ENCODE results near the gene ISOC2.

Gene ISOC2

DNA sequence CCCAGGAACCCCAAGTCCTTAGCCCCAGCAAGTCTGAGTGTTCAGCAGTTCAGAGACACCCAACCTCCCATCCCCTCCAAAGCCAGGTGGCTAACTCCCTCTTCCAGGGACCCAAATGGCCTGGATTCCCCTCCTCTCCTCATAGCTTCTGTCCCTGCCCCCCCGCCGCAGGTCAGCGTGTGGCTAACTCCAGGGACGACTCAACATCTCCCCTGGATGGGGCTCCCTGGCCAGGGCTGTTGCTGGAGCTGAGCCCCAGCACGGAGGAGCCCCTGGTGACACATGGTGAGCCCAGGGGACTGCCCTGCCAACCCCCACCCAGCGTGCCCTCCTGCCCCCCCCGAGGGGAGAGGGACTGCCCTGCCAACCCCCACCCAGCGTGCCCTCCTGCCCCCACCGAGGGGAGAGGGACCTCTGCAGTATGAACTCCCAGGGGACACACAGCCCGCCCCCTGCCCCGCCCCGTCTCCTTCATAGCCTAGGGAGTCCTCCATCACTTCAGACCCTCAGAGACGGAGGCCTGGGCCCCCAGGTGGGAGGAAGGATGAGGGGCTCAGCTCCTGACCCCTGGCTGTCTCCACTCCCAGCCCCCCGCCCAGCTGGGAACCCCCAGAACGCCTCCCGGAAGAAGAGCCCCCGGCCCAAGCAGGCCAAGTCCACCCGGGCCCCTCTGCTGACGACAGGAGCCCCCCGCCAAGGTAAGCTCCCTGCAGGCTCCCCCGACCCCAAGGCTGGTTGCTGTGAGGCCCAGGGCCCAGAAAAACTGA, 28.5 kb upstream of the ISOC2 start:
- no peak for DNase-seq

DNA sequence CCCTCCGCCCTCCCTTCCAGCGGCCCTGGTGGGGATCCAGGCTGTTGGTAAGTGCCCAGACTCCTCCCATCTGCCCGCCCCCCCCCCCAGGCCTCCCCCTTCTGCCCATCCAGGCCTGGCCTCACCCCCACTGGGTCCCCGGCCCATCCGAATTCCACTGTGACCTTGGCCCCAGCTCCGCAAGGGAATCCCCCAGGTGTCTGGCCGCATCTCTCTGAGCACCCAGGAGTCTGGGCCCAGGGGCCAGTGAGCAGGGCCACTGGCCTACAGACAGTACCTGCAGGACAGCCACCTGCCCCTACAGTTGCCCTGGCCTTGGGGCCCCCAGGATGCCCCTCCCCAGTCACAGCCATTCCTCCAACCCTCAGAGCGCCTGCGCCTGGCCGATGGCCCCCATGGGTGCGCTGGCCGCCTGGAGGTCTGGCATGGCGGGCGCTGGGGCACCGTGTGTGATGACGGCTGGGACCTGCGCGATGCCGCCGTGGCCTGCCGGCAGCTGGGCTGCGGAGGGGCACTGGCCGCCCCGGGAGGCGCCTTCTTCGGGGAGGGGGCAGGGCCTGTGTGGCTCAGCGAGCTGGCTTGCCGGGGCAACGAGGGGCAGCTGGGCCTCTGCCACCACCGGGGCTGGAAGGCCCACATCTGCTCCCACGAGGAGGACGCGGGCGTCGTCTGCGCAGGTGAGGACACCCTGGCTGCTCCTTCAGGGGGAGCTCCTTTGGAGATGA, 27.7 kb upstream of the ISOC2 start:
- DNase-seq, result no peak

- DNase-seq, result no peak
These were observed 26.7 kb upstream of the ISOC2 start, which contains the start of gene SSC5D for GRCh38 chr19:55487924-55488687. SSC5D (plus strand) TSS chr19:55488436; CDS start chr19:55488590, 154 bp downstream.

GRCh38 chr19:55486971-55487923, 25.8 kb upstream of the ISOC2 start:
- peak; percentile 40 for DNase-seq

- DNase-seq, result no peak
These were observed 24.9 kb upstream of the ISOC2 start for GRCh38 chr19:55486043-55486970.

- no peak for DNase-seq
These were observed 24.1 kb upstream of the ISOC2 start for GRCh38 chr19:55485439-55486011.

DNA sequence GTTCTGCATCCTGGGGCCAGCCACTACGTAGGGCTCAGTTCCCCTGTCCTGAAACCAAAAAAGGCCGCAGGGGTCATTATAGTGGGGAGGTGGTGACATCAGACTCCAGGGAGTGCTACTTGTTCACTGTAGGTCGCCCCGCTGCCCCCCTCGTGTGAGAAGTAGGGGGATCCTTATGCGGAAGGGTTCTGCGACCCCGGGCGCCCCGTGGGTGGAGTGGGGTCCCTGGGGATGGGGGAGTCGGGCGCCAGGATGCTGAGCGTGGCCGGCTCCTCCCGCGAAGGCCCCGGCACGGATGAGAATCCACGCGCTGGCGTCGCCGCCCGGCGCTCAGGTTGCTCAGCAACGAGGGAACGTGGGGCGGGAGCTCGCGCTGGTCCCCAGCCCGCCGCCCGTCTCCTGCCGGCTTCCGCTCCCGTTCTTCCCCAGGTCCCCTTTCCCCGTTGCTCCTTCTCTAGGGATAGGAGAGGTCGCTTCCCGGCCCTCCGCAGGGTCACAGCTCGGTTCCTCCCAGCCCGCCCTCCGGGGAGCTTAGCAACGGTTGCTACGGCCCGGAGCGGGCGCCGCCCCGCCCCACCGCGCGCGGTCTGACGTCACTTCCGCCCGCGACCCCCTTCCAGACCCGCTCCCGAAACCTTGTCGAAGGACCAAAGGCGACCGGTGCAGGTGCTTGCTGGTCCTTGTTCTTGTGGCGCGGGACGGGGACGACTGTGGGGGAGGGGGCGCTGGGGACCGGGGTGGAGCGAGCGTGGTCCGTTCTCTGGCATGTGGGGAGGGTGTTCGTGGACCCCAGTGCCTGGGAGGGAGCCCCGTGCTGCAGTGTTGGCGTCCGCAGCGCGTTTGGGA, 23.4 kb upstream of the ISOC2 start, which contains the start of gene NAT14:
TSS of gene NAT14 (plus strand) at position 596 of the 846 bp plus-strand sequence. CDS start 521 bp downstream, outside the sequence.
- peak; percentile 60 for DNase-seq

DNA sequence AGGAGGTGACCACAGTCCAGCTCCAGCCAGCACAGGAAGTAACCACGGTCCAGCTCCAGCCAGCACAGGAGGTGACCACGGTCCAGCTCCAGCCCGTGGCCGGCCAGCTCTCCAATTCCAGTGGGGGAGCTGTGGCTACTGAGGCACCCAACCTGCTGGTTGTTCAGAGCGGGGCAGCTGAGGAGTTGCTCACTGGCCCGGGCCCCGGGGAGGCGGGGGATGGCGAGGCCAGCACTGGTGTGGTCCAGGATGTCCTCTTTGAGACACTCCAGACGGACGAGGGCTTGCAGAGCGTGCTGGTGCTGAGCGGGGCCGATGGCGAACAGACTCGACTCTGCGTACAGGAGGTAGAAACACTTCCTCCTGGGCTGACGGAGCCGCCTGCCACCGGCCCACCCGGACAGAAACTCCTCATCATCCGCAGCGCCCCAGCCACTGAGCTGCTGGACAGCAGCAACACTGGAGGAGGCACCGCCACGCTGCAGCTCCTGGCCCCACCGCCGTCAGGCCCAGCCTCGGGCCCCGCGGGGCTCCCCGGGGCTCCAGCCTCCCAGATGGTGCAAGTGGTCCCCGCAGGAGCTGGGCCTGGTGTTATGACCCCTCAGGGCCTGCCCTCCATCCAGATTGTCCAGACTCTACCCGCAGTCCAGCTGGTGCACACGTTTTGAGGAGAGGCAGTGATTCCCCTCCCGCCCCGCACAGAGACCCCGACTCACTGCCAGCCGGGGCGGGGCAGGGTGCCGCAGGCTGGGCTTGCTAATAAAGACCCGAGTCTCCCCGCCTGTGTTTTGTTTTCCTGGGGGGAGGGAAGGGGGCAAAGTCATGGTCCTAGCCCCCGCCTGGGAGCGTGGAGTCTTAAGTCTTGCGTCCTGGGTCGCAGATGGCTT, 22.5 kb upstream of the ISOC2 start:
- no peak for DNase-seq

- no peak for DNase-seq
These were observed 21.7 kb upstream of the ISOC2 start for GRCh38 chr19:55482967-55483705.

GRCh38 chr19:55482156-55482961, 20.9 kb upstream of the ISOC2 start:
- DNase-seq, result no peak

GRCh38 chr19:55481794-55482155, 20.3 kb upstream of the ISOC2 start:
- DNase-seq, result no peak

- DNase-seq, result no peak
These were observed 19.8 kb upstream of the ISOC2 start for GRCh38 chr19:55481148-55481793.

DNA sequence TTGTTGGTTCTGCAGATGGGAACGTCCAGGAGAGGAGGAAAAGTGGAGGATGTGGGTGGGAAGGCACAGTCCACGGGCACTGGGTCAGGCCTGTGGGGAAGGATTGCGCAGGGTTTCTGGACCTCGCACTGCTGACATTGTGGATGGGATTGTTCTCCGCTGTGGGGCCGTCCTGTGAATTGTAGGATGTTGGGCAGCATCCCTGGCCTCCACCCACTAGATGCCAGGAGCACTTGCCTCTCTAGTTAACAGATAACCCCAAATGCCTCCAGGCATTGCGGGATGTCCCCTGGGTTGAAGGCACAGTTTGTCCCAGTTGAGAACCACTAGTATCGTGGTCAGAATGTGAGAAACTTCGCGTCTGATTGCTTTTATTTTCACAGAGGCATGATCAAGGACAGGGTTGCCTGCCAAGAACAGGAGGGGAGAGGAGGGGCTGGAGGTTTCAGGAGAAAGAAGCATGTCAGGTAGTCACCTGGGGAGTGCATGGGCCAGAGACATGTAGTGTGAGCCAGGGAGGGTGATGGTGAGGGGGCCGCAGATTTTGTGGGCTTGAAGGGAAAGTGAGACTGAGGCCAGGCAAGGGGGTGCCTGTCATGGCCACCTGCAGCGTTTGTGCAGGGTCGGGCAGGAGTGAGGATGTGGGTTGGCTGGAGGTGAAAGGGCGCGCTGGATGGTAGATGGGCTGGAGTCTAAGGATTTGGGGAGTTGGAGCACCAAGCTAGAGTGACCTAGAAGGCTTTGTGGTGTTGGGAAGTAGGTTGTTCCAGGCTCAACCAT, 18.2 kb upstream of the ISOC2 start:
- DNase-seq, result no peak

DNA sequence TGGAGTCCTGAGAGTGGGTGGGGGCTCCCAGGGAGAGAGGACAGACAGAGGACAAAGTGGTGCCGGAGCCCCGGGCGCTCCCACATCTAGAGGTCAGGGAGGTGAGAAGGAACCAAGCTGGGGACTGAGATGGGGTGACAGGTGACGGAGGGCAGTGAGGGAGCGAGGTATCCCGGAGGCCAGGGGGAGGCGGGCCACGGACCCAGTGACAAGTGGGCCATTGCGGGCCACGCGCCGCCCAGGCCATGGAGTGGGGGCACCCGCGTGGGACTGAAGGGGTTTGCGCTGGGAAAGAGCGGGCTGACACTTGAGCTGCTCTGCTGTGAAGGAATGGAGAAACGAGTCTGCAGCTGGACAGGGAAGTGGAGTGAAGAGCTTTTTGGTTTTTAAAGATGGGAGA, 17.6 kb upstream of the ISOC2 start:
- DNase-seq, result no peak

GRCh38 chr19:55478364-55478763, 16.9 kb upstream of the ISOC2 start:
- DNase-seq, result no peak

- no peak for DNase-seq
These were observed 16.5 kb upstream of the ISOC2 start for GRCh38 chr19:55477905-55478304.
